Measurements from ENCODE around the gene MDGA2.

MDGA2 gene

GRCh38 chr14:47675466-47676314 lies at the start of gene MDGA2:
MDGA2 (minus strand) TSS chr14:47675605.
- DNase-seq (ENCODE audit: low read depth) = peak; percentile 11
- TF ChIP-seq, protein P1, sequence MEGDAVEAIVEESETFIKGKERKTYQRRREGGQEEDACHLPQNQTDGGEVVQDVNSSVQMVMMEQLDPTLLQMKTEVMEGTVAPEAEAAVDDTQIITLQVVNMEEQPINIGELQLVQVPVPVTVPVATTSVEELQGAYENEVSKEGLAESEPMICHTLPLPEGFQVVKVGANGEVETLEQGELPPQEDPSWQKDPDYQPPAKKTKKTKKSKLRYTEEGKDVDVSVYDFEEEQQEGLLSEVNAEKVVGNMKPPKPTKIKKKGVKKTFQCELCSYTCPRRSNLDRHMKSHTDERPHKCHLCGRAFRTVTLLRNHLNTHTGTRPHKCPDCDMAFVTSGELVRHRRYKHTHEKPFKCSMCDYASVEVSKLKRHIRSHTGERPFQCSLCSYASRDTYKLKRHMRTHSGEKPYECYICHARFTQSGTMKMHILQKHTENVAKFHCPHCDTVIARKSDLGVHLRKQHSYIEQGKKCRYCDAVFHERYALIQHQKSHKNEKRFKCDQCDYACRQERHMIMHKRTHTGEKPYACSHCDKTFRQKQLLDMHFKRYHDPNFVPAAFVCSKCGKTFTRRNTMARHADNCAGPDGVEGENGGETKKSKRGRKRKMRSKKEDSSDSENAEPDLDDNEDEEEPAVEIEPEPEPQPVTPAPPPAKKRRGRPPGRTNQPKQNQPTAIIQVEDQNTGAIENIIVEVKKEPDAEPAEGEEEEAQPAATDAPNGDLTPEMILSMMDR (conservative IDR thresholded peaks at IDR 0.05; ENCODE audit: control insufficient read depth, insufficient read depth, low read depth, low read length) = no peak
- H3K4me3 ChIP-seq (ENCODE audit: control insufficient read depth, low read depth, low read length) = no peak within 1 kb of the TSS

DNA sequence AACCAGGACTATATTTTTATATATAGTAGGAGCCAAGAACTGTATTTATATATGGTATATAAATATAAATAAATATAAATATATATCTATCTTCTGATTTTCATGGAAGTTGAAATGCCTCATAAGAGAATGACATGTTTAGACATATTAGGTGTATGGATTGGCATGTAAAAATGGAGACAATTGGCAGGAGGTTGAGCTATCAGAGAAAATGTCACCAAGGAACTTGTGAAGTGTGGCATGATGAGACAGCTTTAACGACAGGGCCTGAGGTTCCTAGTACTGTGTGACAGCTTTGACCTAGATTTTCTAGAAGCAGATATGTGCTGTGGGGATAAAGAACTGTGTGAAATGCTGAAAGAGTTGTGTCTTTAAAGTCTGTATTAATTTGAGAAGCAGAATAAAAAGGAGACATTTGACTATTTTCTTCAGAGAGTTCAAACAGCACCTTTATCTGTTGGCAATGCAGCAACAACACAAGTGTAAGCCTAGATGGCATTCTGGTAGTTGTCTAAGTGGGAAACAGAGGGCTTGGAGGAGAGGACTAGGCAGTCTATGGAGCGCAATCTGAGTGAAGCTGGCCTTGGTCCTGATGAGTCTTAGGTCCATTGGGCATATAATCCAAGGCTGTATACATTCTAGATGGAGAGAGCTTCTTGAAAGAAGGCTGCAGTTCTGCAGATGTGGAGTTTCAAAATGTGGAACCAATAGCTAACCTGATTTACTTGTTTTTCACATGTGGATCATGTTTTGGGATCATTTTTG lies 47.7 kb upstream of the MDGA2 start:
- no peak overlapping the region for H3K4me3 ChIP-seq (ENCODE audit: control insufficient read depth, low read depth, low read length)
- no peak for DNase-seq (ENCODE audit: low read depth)
- TF ChIP-seq, protein P1 (conservative IDR thresholded peaks at IDR 0.05; ENCODE audit: control insufficient read depth, insufficient read depth, low read depth, low read length) = no peak

DNA sequence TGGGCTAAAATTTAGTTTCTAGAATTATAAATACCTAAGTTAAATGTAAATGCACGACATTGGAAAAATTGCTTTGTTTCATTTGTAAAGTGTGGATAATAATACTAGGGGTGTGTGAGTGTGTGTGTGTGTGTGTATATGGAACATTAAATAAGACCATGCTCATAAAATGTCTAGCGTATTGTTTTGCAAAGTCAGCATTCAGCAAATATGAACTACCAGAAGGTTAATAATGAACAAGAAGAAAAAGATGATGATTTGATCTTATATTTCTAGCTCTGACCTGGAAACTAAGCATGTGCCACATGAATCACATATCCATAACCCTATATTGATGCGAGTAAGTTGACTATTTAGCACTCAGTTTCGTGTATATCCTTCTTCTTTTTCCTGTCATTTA lies 44.9 kb upstream of the MDGA2 start:
- TF ChIP-seq, protein P1 (conservative IDR thresholded peaks at IDR 0.05; ENCODE audit: control insufficient read depth, insufficient read depth, low read depth, low read length) = no peak
- no peak overlapping the region for H3K4me3 ChIP-seq (ENCODE audit: control insufficient read depth, low read depth, low read length)
- DNase-seq (ENCODE audit: low read depth) = no peak

DNA sequence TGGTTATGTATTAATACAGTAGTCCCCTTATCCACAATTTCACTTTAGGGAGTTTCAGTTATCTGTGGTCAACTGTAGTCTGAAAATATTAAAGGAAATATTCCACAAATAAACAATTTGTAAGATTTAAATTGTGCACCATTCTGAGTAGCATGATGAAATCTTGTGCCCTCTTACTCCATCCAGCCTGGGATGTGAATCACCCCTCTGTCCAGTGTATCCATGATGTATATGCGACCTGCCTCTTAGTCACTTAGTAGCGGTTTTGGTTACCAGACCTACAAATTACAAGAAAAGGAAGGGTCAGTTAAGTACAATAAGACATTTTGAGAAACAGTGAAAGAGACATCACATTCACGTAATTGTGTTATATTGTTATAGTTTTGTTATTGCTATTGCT lies 39.9 kb upstream of the MDGA2 start:
- H3K4me3 ChIP-seq (ENCODE audit: control insufficient read depth, low read depth, low read length) = no peak overlapping the region
- DNase-seq (ENCODE audit: low read depth) = peak; percentile 5
- TF ChIP-seq, protein P1 (conservative IDR thresholded peaks at IDR 0.05; ENCODE audit: control insufficient read depth, insufficient read depth, low read depth, low read length) = no peak

- no peak overlapping the region for H3K4me3 ChIP-seq (ENCODE audit: control insufficient read depth, low read depth, low read length)
- no peak for DNase-seq (ENCODE audit: low read depth)
- TF ChIP-seq, protein P1 (conservative IDR thresholded peaks at IDR 0.05; ENCODE audit: control insufficient read depth, insufficient read depth, low read depth, low read length) = no peak
These were observed 35.2 kb upstream of the MDGA2 start for GRCh38 chr14:47710581-47710980.

GRCh38 chr14:47705683-47706082 lies 30.3 kb upstream of the MDGA2 start:
- DNase-seq (ENCODE audit: low read depth) = no peak
- H3K4me3 ChIP-seq (ENCODE audit: control insufficient read depth, low read depth, low read length) = no peak overlapping the region
- TF ChIP-seq, protein P1 (conservative IDR thresholded peaks at IDR 0.05; ENCODE audit: control insufficient read depth, insufficient read depth, low read depth, low read length) = no peak
